ENCODE results near the gene TIAM2. TPM values are rescaled to one million over a fixed set of nuclear protein-coding genes. Genes with fewer than 3 reads are reported as not detected.

The TIAM2 gene
- total RNA-seq, 4 donors from 2014 or later = 8.6 to 17.0 (median 14.8) TPM

GRCh38 chr6:155155787-155156447, 160.8 kb downstream of the TIAM2 start:
- Histone ChIP-seq H3K4me1 (peaks cover 8 to 24% (median 21%) of the 10 kb centered on the region in 4 donors), H3K4me3 (no peak overlapping the region), H3K9me3 (no peaks in the 10 kb centered on the region), H3K36me3 (no peaks in the 10 kb centered on the region), H3K27me3 (no peaks in the 10 kb centered on the region), H3K27ac (replicated peaks in 1 of 4) (no peak overlapping the region)
- intact Hi-C loops (cut with DNase I) = no loop called here
- no peak for DNase-seq (ENCODE audit: extremely low spot score)
- 95% methylated on average over 9 of the region's 10 CpGs for WGBS
- TF ChIP-seq, protein P1, sequence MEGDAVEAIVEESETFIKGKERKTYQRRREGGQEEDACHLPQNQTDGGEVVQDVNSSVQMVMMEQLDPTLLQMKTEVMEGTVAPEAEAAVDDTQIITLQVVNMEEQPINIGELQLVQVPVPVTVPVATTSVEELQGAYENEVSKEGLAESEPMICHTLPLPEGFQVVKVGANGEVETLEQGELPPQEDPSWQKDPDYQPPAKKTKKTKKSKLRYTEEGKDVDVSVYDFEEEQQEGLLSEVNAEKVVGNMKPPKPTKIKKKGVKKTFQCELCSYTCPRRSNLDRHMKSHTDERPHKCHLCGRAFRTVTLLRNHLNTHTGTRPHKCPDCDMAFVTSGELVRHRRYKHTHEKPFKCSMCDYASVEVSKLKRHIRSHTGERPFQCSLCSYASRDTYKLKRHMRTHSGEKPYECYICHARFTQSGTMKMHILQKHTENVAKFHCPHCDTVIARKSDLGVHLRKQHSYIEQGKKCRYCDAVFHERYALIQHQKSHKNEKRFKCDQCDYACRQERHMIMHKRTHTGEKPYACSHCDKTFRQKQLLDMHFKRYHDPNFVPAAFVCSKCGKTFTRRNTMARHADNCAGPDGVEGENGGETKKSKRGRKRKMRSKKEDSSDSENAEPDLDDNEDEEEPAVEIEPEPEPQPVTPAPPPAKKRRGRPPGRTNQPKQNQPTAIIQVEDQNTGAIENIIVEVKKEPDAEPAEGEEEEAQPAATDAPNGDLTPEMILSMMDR (IDR thresholded peaks at IDR 0.05) = no peak
- TF ChIP-seq EP300 (IDR thresholded peaks at IDR 0.05) (no peak), POLR2A (IDR thresholded peaks at IDR 0.05; ENCODE audit: low read depth) (no peak), POLR2AphosphoS5 (IDR thresholded peaks at IDR 0.05) (no peak)

DNA sequence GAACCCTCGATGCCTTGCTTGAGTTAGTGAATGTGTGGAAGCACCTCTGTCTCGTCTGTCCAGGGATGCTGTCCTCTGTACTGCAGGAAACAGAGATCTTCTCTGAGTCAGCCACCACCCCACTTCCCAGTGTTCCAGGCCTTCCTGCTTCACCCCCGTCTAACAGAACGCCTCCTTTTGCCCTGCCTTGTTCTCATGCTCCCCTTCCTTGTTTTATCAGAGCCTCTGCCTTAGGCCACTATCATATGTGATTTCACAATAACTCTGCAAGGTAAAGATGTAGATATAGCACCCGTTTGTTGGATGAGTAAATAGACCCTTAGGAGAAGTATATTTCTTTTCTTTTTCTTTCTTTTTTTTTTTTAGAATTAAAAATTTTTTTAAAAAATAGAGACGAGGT, 162.0 kb downstream of the TIAM2 start:
- WGBS = 91% methylated on average over 6 of the region's 6 CpGs
- Histone ChIP-seq H3K4me3 (no peak overlapping the region), H3K27me3 (no peaks in the 10 kb centered on the region), H3K4me1 (peaks cover 8 to 24% (median 21%) of the 10 kb centered on the region in 4 donors), H3K27ac (replicated peaks in 1 of 4) (no peak overlapping the region), H3K9me3 (no peaks in the 10 kb centered on the region), H3K36me3 (no peaks in the 10 kb centered on the region)
- intact Hi-C loops (cut with DNase I) = no loop called here
- no peak for DNase-seq (ENCODE audit: extremely low spot score)
- TF ChIP-seq EP300 (IDR thresholded peaks at IDR 0.05) = no peak
- no peak for TF ChIP-seq POLR2AphosphoS5 (IDR thresholded peaks at IDR 0.05)
- TF ChIP-seq, protein P1 (IDR thresholded peaks at IDR 0.05) = no peak
- no peak for TF ChIP-seq POLR2A (IDR thresholded peaks at IDR 0.05; ENCODE audit: low read depth)

GRCh38 chr6:155158030-155158843, 163.1 kb downstream of the TIAM2 start:
- Histone ChIP-seq H3K4me1 (peaks cover 8 to 24% (median 21%) of the 10 kb centered on the region in 4 donors), H3K27ac (replicated peaks in 1 of 4) (peak overlapping the region in 2 of 4 donors; percentile 6 to 15), H3K27me3 (no peaks in the 10 kb centered on the region), H3K9me3 (no peaks in the 10 kb centered on the region), H3K36me3 (no peaks in the 10 kb centered on the region), H3K4me3 (no peak overlapping the region)
- DNase-seq (ENCODE audit: extremely low spot score) = no peak
- TF ChIP-seq EP300 (IDR thresholded peaks at IDR 0.05) (no peak), POLR2A (IDR thresholded peaks at IDR 0.05; ENCODE audit: low read depth) (no peak), POLR2AphosphoS5 (IDR thresholded peaks at IDR 0.05) (no peak)
- TF ChIP-seq, protein P1 (IDR thresholded peaks at IDR 0.05) = no peak
- intact Hi-C loops (cut with DNase I) = no loop called here
- 64% methylated on average over 5 of the region's 5 CpGs for WGBS

DNA sequence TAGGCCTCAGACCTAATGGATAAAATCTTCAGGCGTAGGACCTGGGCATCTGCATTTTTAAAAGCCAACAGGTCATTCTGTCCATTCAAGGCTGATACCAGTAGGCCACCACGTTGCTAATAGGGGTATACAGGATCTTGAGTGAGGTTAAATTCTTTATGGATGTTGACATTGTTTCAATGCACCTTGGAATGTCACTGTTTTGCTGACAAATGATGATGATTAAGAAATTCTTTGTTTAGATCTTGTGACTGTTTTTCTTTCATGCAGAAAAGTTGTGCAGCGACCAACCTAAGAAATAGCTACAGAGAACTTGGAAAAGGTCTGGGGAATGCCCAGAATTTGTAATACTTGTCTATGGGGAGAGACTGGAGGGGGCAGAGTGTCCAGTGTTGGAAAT, 167.6 kb downstream of the TIAM2 start:
- Histone ChIP-seq H3K9me3 (no peaks in the 10 kb centered on the region), H3K36me3 (peaks cover 0 to 5% (median 0%) of the 10 kb centered on the region in 4 donors), H3K4me1 (peaks cover 8 to 11% (median 9%) of the 10 kb centered on the region in 4 donors), H3K27me3 (no peaks in the 10 kb centered on the region), H3K27ac (replicated peaks in 1 of 4) (no peak overlapping the region), H3K4me3 (no peak overlapping the region)
- intact Hi-C loops (cut with DNase I) = no loop called here
- 71% methylated on average over 3 of the region's 3 CpGs for WGBS
- no peak for DNase-seq (ENCODE audit: extremely low spot score)
- no peak for TF ChIP-seq EP300 (IDR thresholded peaks at IDR 0.05)
- TF ChIP-seq POLR2AphosphoS5 (IDR thresholded peaks at IDR 0.05) = no peak
- TF ChIP-seq, protein P1 (IDR thresholded peaks at IDR 0.05) = no peak
- TF ChIP-seq POLR2A (IDR thresholded peaks at IDR 0.05; ENCODE audit: low read depth) = no peak

All from esophagus muscularis mucosa (tissue), 4 donors.